AG08395 (cell line): ENCODE results near the gene MMP17.

Experiments
- DNase-seq: peaks from one replicate; pipeline ENCODE4 v3.0.0; 2012; ENCODE audit warnings: mixed read lengths, low spot score

Gene MMP17

GRCh38 chr12:131827961-131828534 lies at the start of gene MMP17:
Gene MMP17 (plus strand): TSS chr12:131828393. CDS start chr12:131828495, 102 bp downstream.
- peak; percentile 67 for DNase-seq

- no peak for DNase-seq
Observed at GRCh38 chr12:131779027-131779426, 49.2 kb upstream of the MMP17 start.

DNA sequence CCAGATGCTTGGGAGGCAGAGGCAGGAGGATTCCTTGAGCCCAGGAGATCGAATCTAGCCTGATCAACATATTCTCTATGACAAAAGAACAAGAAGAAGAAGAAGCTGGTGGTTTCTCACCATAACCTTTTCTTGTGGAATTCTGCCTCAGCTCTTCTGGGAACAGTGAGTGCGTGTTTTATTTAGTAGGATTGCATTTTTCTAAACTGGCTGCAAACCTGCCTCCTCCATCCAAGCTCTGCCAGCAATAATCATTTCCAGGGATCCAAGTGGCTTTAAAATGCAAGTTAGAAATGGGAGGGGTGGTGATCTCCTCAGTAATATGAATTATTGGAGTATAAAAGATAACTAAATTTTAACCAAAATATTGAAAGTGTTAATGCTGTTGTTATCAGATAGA lies 46.1 kb upstream of the MMP17 start:
- DNase-seq: no peak

DNA sequence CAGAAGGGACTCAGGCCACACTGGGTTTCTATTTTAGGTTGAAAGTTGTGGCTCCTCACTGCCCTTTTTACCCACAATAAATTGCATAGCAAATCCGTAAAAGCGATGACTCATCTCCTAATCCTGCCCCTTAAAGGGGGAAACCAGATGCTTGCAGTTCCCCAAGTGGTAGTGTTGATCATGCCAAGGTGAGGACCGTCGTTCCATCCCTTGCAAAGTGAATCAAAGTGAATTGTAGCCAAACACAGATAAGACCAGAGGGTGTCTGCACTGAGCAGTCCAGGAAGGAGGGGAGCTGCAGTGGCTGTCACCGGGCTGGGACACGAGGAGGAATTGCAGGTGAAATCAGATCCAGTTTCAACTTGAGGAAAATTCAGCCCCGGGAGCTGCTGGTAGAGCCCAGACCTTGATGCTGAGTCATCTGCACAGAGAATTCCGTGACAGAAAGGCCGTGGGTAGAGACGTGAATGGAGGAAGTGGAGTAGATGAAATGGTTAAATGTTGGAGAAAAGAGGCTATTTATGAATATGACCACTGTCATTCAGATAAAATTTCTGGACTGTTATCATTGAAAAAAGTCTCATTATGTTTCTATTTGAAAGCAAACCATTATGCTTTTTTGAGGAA lies 44.2 kb upstream of the MMP17 start:
- DNase-seq: peak; percentile 76

GRCh38 chr12:131784909-131785762 lies 43.1 kb upstream of the MMP17 start:
- no peak for DNase-seq

GRCh38 chr12:131785763-131786330 lies 42.3 kb upstream of the MMP17 start:
- DNase-seq: no peak

DNA sequence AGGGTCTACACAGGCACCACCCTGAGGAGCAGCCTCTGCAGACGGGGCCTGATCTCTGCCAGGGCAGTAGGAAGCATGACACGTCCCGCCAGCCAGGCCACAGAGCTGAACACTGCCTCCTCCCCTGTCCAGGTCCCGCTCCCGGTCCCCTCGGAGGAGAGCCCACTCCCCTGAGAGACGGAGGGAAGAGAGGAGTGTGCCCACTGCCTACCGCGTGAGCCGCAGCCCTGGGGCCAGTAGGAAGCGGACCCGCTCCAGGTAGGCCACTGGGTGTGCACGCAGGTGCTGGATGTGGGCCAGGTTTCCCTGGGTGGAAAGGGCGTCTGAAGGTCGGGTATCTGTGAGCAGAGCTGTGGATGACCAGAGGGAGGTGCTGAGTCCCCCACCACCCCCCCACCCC lies 41.9 kb upstream of the MMP17 start:
- no peak for DNase-seq

GRCh38 chr12:131787143-131787660 lies 41.0 kb upstream of the MMP17 start:
- no peak for DNase-seq

- DNase-seq: no peak
Observed at GRCh38 chr12:131788070-131788469, 40.1 kb upstream of the MMP17 start.

DNA sequence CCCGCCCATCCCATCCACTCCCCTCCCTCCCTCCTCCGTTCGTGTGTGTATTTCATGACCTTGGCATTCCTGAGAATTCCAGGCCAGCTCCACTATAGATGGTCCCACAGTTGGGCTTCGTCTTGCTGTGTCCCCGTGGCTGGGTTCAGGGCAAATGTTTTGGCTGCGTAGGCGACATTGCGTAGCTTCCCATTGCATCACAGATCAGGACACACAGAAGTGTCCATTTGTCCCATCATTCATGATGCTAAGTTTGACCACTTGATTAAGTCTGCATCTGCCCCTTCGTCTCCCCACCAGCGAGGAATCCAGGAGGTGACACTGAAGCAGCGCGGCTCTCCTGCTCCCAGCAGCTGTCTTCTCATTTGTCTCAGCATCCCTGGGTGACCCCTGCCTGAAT lies 38.6 kb upstream of the MMP17 start:
- no peak for DNase-seq

DNA sequence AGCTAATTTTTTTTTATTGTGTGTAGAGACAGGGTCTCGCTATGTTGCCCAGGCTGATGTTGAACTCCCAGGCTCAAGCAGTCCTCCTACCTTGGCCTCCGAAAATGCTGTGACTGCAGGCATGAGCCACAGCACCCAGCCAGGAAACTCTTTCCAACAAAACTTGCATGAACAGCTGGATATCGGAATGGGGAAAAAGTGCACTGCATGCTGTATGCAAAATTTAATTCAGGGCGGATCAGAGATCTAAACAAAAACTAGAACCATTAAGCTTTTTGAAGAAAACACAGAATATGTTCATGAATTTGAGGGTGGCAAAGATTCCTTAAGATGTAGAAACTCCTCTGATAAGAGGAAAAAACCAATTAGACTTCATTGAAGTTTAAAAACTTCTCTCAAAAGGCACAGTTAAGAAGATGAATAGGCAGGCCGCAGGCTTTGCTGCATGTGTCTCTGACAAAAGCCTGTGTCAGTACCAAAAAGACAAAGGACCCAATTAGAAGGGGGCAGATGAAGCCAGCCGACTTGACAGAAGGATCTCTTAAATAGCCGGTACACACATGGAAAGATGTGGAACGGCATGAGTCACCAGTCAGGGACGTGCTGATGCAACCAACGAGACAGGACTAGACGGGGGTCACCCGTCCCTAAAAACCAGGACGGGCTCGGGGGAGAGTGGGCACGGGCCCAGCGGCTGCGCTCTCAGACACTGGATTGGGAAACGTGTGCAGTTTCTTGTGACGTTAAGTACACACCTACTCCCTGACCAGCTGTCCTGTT lies 34.8 kb upstream of the MMP17 start:
- DNase-seq: peak; percentile 79

GRCh38 chr12:131794061-131794460 lies 34.1 kb upstream of the MMP17 start:
- no peak for DNase-seq

GRCh38 chr12:131794573-131794972 lies 33.6 kb upstream of the MMP17 start:
- no peak for DNase-seq

GRCh38 chr12:131795064-131795463 lies 33.1 kb upstream of the MMP17 start:
- DNase-seq: no peak

DNA sequence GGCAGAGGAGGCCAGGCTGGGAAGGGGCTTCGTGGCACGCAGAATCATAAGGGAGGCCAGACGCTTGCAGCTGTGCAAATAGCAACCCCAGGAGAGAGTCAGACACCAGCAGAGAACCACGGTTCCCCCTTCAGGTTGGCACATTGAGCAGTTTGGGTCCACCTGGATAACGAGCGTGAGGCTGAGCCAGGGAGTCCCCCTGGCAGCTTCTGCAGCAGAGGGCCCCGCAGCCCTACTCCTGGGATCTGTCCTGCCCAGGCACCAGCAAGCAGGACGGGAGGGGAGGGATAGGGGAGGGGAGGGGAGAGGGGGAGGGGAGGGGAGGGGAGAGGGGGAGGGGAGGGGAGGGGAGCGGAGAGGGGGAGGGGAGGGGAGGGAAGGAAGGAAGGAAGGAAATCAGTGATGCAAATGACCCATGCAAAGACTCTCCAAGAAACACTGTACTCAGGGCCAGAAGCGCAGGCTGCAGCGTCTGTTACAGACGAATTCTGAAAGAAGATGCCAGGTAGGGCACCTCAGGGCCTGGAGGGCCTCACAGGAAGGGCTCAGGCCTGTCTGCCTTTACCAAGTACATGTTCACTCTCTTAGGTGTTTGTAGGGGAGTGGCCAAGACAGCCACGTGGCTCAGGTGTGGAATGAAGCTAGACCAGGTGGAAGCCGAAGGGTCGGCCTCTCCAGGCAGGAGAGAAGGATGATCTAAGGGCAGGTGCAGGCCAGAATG lies 32.3 kb upstream of the MMP17 start:
- DNase-seq: no peak

DNA sequence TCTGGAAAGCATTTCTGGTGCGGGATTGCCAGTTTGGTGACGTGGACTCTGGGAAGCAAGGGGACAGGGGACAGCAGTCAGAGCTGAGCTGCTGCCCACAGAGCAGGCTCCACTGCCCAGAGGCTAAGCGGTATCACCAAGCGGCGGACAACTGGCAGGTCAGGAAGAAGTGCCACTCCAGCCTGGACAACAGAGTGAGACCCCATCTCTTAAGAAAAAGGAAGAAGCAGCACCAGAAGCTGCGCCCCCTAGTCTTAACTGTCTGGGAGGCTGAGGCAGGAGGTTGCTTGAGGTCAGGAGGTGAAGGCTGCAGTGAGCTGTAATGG lies 31.8 kb upstream of the MMP17 start:
- no peak for DNase-seq

DNA sequence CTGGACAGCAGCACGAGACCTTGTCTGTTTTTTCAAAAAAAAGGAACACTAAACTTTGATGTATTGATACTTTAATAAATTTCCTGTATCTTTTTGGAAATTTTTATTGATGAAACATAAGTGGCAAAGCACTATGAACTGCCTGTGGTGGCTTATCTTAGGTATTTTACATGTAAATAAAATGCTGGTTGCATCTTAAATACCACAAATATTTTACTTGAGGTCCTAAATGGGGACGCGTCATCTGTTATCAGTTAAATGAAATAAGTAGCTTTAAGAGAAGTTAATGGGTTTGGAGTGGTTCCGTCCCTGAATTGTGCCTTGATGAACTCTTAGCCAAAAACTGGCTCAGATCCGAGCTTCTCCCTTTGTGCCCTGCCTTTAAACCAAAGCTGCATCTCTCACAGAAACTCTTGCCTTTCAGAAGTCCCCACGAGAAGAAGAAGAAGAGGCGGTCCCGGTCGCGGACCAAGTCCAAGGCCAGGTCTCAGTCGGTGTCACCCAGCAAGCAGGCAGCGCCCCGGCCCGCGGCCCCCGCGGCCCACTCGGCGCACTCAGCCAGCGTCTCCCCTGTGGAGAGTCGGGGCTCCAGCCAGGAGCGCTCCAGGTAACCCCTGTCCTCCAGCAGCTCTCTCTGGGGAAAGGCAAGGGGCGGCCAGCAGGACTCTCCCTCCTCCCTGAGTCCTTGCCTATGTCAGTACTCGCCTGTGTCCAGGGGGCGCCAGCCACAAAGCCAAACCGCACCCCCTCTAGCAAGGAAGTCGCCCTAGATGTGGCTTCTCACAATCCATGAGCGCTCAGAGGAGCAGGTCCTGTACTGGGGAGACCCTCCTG lies 31.2 kb upstream of the MMP17 start:
- DNase-seq: no peak

DNA sequence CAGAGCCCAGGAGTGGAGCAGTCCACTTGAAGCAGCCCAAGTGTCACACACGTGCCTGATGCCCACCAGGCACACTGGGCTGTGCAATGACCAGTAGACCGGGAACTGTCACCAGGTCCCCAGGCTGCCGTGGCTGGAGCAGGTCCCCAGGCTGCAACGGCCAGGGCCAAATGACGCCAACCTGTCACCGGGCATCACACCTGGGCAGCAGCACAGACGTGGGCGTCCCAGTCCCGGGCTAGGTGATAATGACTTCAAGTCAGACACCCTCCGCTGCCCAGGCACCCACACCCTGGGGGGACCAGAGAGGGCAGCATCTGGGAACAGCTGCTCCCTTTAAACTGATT lies 30.6 kb upstream of the MMP17 start:
- DNase-seq: no peak

DNA sequence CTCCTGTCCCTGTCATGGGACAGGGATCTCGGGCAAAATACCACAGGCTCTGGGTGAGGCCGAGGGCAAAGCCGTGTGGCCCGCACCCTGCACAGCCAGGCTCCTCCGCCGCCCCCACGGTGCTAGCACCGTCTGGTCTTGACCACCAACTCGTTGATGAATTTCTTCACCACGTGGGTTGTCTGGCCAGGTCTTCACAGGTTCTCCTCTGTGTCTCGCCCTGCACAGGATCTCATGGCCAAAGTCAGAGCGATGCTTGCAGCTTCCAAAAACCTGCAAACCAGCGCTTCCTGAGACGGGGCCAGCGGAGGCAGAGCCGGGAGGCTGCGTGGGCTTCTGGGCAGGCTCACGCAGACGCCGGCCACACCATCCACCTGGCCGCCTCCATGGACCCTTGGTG lies 29.0 kb upstream of the MMP17 start:
- DNase-seq: no peak

DNA sequence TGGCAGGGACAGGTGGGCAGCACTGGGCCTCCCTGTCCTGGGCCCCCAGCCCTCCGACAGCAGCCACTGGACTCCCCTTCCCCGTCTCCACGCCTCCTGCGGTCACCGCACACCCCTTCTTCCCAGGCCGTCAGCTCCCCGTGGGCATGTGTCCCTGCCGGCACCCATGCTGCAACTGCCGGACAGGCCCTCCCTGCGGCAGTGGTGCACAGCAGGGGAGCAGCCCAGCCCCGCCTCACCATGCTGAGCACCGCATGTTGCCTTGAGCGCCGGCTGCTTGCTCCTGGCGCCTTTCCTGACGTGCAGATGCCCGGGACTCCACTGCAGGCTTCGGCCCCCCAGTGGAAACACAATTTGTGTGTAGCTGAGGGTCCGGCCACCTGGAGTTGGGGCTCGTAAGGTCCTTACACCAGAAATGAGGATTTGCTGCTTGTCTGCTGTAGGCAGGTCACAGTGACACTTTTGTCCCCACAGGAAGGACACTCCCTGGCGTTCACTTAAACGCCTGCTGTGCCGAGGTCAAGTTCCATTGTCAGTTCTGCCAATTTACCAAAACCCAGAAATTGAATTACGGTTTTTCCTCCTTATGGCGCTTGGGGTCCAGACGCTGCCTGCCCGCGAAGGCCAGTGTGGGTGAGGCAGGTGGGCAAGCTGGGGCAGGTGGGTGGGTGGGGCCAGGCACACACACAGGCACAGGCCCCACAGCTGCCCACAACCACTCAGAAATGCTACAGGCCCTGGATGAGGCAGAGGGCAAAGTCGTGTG lies 28.2 kb upstream of the MMP17 start:
- DNase-seq: no peak
